H1 (cell line): ENCODE measurements around the gene CIC. TPM values are rescaled to one million over a fixed set of nuclear protein-coding genes. Genes with fewer than 3 reads are reported as not detected.

Source experiments
- EGR1 ChIP-seq: IDR thresholded peaks from 2 replicates; pipeline ENCODE4 v1.6.1; 2011; ENCODE audit warnings: low read depth, low read length, borderline replicate concordance
- KDM5A ChIP-seq: fragments of 200-600 bp; IDR thresholded peaks from 2 replicates; pipeline ENCODE4 v1.7.1; 2012; ENCODE audit warnings: mild to moderate bottlenecking, low read length, inconsistent platforms, mixed read lengths
- RAD21 ChIP-seq, 2 experiments: IDR thresholded peaks in 1 of 2; conservative IDR thresholded peaks in 1 of 2; 2 replicates each; pipeline ENCODE4 v1.6.1; 2011; ENCODE audit warnings: low read depth in 2 of 2, low read length in 2 of 2, improper control_type of control experiment in 1 of 2, inconsistent platforms in 1 of 2, mild to moderate bottlenecking in 1 of 2, moderate library complexity in 1 of 2
- RFX5 ChIP-seq: IDR thresholded peaks from 2 replicates; pipeline ENCODE4 v1.6.1; 2011; ENCODE audit warnings: low read depth, low read length, improper control_type of control experiment, borderline replicate concordance
- SP1 ChIP-seq: IDR thresholded peaks from 2 replicates; pipeline ENCODE4 v1.6.1; 2011; ENCODE audit warnings: low read depth, low read length
- SRF ChIP-seq: IDR thresholded peaks from 2 replicates; pipeline ENCODE4 v1.6.1; 2011; ENCODE audit warnings: mild to moderate bottlenecking, low read depth, low read length, moderate library complexity
- TBP ChIP-seq: IDR thresholded peaks from 2 replicates; pipeline ENCODE4 v1.6.1; 2011; ENCODE audit warnings: low read depth, low read length, improper control_type of control experiment
- polyA plus RNA-seq, 7 experiments: library from polyadenylated mRNA; depleted of rRNA in 3 of 7; stranded (reverse) in 5 of 7; unstranded in 2 of 7; fragments of >200 nt in 5 of 7; fragments of 200-250 nt in 2 of 7; gene quantifications; 1 replicate in 5 of 7; 2 replicates in 1 of 7; 4 replicates in 1 of 7; pipeline versions ENCODE4 v1.2.1 to v1.2.3, GENCODE V29; 2011 to 2013; ENCODE audit warnings: missing spikeins in 2 of 7, mixed read lengths in 2 of 7
- total RNA-seq: library from RNA; stranded (reverse); fragmentation: NEBNext Ultra II Directional; extraction: Animal tissue kit (Norgen Biotek cat#: 25700); gene quantifications from 2 replicates; pipeline ENCODE4 v1.2.1, GENCODE V29; 2021
- TF ChIP-seq, protein P1 (sequence below): fragments of 300-600 bp; sonication (generic); IDR thresholded peaks from 2 replicates; pipeline ENCODE4 v1.7.1; 2012; ENCODE audit warnings: low read length, moderate library complexity, mild to moderate bottlenecking, inconsistent platforms; ENCODE audit not compliant: insufficient replicate concordance
- TF ChIP-seq, protein P2 (sequence below): IDR thresholded peaks from 2 replicates; pipeline ENCODE4 v1.6.1; 2012; ENCODE audit warnings: low read length, inconsistent platforms

CIC gene
- total and polyA plus RNA-seq, 2 of the 8 experiments (the other 6 are each of a cell fraction or from before 2014, with no cell fraction given) = 13.2 to 43.6 TPM

DNA sequence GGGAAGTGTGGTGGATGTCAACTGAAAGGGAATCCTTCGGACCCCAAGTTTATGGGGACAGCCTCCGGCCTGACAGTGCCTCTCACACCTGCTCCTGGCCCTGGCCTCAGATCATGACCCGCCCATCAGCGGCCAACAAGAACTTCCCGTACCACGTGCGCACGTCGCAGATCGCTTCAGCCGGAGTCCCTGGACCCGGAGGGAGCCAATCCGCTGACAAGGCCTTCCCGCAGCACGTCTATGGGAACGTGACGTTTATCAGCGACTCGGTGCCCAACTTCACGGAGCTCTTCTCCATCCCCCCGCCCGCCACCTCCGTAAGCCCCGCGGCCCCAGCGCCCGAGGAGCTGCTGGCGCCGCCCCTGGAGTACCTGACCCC, 54.4 kb downstream of the CIC start (continued):
- TF ChIP-seq, protein P1, sequence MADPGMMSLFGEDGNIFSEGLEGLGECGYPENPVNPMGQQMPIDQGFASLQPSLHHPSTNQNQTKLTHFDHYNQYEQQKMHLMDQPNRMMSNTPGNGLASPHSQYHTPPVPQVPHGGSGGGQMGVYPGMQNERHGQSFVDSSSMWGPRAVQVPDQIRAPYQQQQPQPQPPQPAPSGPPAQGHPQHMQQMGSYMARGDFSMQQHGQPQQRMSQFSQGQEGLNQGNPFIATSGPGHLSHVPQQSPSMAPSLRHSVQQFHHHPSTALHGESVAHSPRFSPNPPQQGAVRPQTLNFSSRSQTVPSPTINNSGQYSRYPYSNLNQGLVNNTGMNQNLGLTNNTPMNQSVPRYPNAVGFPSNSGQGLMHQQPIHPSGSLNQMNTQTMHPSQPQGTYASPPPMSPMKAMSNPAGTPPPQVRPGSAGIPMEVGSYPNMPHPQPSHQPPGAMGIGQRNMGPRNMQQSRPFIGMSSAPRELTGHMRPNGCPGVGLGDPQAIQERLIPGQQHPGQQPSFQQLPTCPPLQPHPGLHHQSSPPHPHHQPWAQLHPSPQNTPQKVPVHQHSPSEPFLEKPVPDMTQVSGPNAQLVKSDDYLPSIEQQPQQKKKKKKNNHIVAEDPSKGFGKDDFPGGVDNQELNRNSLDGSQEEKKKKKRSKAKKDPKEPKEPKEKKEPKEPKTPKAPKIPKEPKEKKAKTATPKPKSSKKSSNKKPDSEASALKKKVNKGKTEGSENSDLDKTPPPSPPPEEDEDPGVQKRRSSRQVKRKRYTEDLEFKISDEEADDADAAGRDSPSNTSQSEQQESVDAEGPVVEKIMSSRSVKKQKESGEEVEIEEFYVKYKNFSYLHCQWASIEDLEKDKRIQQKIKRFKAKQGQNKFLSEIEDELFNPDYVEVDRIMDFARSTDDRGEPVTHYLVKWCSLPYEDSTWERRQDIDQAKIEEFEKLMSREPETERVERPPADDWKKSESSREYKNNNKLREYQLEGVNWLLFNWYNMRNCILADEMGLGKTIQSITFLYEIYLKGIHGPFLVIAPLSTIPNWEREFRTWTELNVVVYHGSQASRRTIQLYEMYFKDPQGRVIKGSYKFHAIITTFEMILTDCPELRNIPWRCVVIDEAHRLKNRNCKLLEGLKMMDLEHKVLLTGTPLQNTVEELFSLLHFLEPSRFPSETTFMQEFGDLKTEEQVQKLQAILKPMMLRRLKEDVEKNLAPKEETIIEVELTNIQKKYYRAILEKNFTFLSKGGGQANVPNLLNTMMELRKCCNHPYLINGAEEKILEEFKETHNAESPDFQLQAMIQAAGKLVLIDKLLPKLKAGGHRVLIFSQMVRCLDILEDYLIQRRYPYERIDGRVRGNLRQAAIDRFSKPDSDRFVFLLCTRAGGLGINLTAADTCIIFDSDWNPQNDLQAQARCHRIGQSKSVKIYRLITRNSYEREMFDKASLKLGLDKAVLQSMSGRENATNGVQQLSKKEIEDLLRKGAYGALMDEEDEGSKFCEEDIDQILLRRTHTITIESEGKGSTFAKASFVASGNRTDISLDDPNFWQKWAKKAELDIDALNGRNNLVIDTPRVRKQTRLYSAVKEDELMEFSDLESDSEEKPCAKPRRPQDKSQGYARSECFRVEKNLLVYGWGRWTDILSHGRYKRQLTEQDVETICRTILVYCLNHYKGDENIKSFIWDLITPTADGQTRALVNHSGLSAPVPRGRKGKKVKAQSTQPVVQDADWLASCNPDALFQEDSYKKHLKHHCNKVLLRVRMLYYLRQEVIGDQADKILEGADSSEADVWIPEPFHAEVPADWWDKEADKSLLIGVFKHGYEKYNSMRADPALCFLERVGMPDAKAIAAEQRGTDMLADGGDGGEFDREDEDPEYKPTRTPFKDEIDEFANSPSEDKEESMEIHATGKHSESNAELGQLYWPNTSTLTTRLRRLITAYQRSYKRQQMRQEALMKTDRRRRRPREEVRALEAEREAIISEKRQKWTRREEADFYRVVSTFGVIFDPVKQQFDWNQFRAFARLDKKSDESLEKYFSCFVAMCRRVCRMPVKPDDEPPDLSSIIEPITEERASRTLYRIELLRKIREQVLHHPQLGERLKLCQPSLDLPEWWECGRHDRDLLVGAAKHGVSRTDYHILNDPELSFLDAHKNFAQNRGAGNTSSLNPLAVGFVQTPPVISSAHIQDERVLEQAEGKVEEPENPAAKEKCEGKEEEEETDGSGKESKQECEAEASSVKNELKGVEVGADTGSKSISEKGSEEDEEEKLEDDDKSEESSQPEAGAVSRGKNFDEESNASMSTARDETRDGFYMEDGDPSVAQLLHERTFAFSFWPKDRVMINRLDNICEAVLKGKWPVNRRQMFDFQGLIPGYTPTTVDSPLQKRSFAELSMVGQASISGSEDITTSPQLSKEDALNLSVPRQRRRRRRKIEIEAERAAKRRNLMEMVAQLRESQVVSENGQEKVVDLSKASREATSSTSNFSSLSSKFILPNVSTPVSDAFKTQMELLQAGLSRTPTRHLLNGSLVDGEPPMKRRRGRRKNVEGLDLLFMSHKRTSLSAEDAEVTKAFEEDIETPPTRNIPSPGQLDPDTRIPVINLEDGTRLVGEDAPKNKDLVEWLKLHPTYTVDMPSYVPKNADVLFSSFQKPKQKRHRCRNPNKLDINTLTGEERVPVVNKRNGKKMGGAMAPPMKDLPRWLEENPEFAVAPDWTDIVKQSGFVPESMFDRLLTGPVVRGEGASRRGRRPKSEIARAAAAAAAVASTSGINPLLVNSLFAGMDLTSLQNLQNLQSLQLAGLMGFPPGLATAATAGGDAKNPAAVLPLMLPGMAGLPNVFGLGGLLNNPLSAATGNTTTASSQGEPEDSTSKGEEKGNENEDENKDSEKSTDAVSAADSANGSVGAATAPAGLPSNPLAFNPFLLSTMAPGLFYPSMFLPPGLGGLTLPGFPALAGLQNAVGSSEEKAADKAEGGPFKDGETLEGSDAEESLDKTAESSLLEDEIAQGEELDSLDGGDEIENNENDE = no peak
- TF ChIP-seq KDM5A (no peak), SP1 (peak; percentile 31; the same call in 1 of the 2 replicates), EGR1 (no peak), RAD21 (IDR thresholded peaks at IDR 0.05 in 1 of 2, conservative IDR thresholded peaks at IDR 0.05 in 1 of 2; ENCODE audit: low read depth in 2 of 2, low read length in 2 of 2) (no peak), RFX5 (no peak), TBP (no peak), SRF (no peak)
- TF ChIP-seq, protein P2, sequence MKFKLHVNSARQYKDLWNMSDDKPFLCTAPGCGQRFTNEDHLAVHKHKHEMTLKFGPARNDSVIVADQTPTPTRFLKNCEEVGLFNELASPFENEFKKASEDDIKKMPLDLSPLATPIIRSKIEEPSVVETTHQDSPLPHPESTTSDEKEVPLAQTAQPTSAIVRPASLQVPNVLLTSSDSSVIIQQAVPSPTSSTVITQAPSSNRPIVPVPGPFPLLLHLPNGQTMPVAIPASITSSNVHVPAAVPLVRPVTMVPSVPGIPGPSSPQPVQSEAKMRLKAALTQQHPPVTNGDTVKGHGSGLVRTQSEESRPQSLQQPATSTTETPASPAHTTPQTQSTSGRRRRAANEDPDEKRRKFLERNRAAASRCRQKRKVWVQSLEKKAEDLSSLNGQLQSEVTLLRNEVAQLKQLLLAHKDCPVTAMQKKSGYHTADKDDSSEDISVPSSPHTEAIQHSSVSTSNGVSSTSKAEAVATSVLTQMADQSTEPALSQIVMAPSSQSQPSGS = no peak
